AG09309 (cell line): ENCODE measurements around the gene HDAC7.

Experiments
- DNase-seq: peaks from one replicate; pipeline ENCODE4 v3.0.0-alpha.2; 2010; ENCODE audit warnings: low read depth
- H3K4me3 ChIP-seq: 2 replicates; pipeline ENCODE4 v1.5.1; 2011; ENCODE audit warnings: mild to moderate bottlenecking, low read depth, low read length, moderate library complexity; ENCODE audit not compliant: control insufficient read depth
- CTCF ChIP-seq: IDR thresholded peaks from 2 replicates; pipeline ENCODE4 v1.5.1; 2011; ENCODE audit warnings: mild to moderate bottlenecking, low read depth, low read length, inconsistent platforms; ENCODE audit not compliant: insufficient read depth, control insufficient read depth; ENCODE audit errors: missing control alignments

The HDAC7 gene

GRCh38 chr12:47751561-47751960 lies 68.1 kb downstream of the HDAC7 start:
- TF ChIP-seq CTCF, result no peak
- DNase-seq, result no peak
- H3K4me3 ChIP-seq, result no peak overlapping the region

- no peak overlapping the region for H3K4me3 ChIP-seq
- no peak for DNase-seq
- no peak for TF ChIP-seq CTCF
Measured at GRCh38 chr12:47750916-47751470, 68.7 kb downstream of the HDAC7 start.

GRCh38 chr12:47750229-47750798 lies 69.4 kb downstream of the HDAC7 start:
- no peak for TF ChIP-seq CTCF
- no peak for DNase-seq
- no peak overlapping the region for H3K4me3 ChIP-seq

GRCh38 chr12:47748899-47749298 lies 70.8 kb downstream of the HDAC7 start:
- no peak overlapping the region for H3K4me3 ChIP-seq
- TF ChIP-seq CTCF, result no peak
- no peak for DNase-seq

GRCh38 chr12:47748507-47748828 lies 71.2 kb downstream of the HDAC7 start:
- TF ChIP-seq CTCF, result no peak

GRCh38 chr12:47747596-47748506 lies 71.9 kb downstream of the HDAC7 start:
- no peak for DNase-seq
- no peak for TF ChIP-seq CTCF
- H3K4me3 ChIP-seq, result no peak overlapping the region

More at GRCh38 chr12:47748507-47748828, 71.2 kb downstream of the HDAC7 start:
- no peak for DNase-seq
- H3K4me3 ChIP-seq, result no peak overlapping the region
